Activated CD4-positive, alpha-beta T cell treated with anti-CD3 and anti-CD28 coated beads, Interleukin-10, Interleukin-2, amounts not matched to agents 100 ng/mL and 50 ng/mL, durations not matched to agents 16 hours and 8 hours (primary cell): ENCODE data around the gene GNB1.
A peak's percentile ranks its signal among the peaks of the same experiment; 100 is the strongest.

Experiments used
- DNase-seq: peaks from one replicate; pipeline ENCODE4 v3.0.0-alpha.2; 2020

The GNB1 gene

DNA sequence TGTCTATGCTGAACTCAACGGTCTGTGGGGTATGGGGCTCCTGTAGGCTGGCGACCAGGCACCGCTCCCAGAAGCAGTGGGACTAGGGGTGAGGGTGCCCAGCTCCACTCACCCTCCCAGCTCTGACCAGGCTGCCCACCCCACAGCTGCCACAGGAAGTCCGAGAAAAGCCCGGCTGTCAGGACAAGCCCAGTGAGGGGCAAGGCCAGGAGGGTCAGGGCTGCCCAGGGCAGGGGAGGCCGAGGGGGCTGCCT lies 31.7 kb upstream of the GNB1 start:
- no peak for DNase-seq

DNA sequence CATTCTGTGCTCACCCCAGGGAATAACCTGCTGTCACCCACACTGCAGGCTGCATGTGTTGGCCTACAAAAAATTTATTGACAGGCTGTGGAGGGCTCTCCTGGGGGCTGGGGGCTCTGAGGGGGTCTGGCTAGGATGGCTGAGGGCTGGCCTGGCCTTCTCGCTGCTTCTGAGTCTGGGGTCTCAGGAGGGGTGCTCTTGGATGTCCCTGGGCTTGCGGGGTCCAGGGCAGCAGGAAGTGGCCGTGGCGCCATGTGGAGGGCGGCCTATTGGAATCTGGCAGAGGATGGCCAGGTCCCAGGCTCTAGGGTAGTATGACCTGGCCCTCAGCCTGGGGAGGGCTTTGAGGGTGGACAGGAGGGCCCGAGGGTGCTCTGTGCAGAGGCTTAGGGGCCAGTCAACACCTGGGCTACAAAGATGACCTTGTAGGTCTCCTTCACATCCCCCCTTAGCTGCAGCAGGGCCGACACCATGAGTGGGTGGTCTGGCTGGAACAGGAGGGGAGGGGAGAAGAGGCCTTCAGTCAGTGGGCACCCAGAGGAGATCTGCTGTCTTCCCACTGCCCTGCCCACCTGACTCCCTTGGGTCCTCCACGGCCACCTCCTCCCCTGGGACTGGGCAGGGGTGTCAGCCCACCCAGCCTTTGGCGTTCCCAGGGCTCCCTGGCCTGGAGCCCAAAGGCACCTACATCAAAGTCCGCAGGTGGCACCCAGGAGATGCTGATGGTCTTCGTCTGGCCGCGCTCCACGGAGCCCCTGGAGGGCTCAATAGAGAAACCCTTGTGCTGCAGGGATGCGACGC lies 31.2 kb upstream of the GNB1 start:
- DNase-seq: no peak

DNA sequence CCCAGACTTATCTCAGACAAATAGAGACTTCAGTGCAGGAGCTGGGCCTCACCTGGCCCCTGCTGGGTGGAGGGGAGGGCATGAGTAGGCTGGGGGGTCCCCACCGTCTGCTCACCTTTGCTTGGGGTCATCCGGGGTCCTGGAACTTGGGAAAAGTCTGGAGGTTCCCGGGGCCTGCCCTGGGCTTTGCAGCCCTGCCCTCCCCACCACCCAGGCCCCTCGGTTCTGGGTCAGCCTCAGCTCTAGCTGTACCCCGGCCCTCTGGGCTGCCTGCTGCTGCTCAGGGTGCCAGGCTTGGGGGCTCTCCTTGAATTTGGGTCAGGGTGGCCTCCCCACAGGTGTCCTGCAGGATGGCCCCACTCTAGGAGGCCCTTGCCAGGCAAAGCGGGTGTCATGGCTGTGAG lies 30.6 kb upstream of the GNB1 start:
- DNase-seq: no peak

DNA sequence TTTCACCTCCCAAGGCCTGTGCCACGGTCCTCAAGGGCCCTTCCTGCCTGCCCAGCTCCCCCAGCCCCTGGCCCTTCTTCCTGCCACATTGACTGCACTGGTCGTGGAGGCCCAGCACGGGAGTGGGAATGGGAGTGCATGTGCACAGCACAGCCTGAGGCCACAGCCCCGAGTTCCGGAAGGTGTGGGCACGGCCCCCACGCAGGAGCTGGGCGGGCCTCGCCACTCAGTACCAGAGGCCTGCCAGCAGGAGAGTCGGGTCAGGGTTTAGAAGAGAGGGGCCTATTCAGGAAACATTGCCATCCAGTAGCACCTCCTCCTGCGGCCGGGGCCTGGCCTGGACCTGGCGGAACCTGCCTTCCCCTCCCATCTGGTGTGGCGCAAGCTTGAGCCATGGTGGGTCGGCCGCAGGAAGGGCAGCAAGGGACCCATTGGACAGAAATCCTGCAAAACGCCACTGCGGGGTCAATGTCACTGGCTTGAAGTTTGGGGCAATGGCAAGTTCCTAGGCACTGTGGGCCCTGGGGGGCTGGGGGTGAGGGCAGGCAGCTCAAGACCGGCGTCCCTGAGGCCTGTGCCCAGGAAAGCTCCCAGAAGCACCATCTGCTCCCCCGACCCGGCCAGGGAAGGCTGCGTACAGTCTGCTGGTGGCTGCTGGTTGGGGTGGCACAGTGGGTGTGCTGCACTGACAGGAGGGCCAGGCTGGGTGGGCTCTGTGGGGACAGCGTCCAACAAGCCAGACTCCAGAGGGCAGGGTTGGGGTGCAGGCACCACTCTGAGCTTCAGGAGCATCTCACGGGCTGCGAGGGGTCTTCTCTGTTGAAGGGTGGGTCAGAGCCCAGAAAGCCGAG lies 29.9 kb upstream of the GNB1 start:
- no peak for DNase-seq

DNA sequence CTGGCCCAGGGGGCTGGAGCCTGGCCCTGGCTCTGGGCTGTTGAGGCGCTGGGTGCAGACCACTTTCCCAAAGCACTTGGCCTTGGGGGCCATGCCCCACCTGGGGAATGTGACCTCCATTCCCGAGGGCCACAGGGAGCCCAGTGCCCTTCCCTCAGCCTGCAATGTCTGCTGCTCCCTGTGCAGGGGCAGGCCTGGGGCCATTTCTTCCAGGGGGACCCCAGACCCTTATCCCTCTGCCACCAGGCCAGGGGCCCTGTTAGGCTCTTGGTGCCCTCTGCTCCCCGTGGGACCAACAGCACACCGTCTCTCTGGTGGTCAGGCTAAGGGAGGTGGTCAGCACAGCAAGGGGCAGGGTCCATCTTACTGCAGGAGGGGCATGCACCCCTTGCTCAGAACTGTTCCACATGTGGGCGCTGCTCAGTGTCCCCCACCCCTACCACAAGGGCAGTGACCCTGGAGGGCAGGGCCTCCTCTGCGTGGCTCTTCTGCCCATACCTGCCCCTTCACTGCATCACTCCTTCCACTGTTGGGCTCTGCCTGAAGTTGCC lies 29.2 kb upstream of the GNB1 start:
- DNase-seq: no peak

DNA sequence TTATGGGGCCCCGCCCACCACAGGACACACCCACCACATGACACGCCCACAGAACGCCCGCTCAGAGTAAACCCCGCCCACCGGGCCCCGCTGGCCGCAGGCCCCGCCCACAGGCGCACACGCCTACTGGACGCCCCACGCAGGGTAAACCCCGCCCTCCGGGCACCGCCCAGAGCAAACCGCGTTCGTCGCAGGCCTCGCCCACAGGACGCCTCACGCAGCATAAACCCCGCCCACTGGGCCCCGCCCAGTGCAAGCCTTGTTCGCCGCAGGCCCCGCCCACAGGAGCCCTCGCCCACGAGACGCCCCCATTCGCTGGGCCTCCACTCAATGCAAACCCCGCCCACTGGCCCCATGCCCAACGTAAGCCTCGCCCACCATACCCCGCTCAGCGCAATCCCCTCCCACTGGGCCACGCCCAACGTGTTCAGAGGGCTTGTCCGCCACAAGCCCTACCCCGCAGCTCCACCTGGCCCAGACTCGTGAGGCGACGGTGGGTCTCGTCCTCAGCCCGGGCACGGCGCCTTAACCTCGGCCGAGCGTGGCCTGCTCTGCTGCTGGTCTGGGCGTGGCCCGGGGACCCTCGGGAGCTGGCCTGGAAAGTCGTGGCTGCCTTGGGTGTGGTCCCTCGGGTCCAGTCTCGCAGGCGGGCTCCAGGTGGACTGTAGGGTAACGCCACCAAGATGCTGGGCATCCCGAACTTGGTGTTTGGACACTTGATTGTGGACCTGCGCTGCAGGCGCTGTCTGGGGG lies 28.6 kb upstream of the GNB1 start:
- DNase-seq: peak; percentile 100

DNA sequence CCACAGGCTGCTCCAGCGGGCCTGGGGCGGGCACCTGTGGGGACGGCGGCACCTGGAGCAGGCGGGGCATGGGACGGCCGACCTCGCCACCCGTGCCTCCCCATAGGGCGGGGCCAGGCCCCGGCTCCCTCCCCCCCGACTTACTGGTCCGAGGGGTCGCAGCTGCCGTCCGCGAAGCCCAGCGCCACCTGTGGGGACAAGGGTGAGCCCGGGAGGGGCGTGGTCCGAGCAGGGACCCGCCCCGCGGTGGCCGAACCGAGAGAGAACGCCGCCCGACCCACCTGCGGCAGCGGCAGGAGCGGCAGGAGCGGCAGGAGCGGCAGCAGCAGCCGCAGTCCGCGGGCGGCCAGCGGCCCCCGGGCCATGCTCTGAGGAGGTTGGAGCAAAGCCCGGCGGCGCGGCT lies 28.0 kb upstream of the GNB1 start, which contains the start of gene TMEM52:
TSS of gene TMEM52 (minus strand) at position 379 of the 403 bp plus-strand sequence. CDS start at position 365, 14 bp downstream.
- no peak for DNase-seq

DNA sequence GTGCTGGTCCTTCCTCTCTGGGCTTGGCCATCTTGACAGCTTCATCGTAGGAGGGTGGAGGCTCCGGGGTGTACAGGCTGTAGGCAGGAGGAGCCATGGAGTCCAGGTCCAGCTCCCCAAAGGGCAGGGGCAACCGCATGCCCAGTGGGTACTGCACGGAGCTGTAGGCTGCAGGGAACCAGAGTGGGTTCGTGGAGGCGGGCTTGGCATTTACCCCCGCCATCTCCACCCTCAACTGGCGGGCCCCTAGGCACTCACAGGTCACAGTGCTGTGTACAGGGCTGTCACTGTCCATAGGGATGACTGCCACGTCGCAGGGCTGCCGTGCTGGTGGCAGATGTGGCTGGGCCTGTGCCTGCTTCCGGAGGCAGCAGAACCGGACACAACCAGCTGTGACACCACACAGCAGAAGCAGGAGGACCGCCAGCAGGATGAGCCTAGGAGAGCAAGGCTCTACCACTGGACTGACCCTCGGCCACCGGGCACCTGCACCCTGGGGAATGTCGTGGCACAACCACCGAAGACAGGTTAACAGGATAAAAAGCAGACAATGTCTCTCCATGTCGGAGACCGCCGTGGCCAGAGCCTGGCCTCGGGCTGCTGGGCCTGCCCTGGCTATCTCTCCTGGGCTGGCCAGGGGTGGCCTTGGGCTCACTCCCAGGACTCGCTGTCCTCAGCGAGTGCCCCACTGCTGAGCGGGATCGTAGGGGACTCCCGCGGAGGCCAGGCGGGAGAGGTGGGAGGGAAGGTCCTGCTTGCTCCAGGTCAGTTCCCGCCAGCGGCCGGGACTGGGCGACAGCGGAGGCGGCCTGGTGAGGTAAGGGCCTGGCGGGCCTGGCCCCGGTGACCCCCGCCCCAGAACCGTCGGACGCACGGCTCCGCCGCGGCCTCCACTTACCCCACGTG lies 27.4 kb upstream of the GNB1 start:
- no peak for DNase-seq

DNA sequence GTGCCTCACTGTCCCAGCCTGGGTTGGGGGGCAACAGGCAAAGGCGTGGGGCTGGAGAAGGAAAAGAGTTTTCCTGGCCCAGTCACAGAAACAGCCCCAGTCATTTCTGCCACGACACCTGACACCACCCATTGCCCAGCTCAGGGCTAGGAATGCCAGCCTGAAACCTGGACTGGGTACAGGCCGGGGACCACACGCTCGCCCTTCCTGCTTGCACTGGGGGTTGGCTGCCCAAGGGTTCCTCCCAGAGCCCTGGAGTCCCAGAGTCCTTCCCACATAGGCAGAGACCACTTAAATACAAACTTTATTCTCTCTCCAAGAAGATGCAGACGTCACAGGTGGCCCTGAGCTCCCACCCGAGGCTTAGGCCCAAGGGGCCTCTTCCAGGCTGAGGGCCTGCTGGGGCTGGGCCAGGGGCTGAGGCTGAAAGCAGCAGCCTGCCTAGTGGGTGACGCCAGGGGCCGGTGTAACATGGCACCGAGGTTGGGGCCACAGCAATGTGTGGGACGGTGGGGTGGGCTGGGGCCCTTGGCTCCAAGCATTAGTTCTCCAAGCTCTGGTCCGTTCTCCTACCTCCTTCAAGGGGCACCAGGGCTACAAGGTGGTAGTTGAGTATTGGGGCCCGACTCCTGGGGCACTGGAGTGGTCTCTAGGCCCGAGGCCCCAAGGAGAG lies 26.6 kb upstream of the GNB1 start:
- DNase-seq: no peak

DNA sequence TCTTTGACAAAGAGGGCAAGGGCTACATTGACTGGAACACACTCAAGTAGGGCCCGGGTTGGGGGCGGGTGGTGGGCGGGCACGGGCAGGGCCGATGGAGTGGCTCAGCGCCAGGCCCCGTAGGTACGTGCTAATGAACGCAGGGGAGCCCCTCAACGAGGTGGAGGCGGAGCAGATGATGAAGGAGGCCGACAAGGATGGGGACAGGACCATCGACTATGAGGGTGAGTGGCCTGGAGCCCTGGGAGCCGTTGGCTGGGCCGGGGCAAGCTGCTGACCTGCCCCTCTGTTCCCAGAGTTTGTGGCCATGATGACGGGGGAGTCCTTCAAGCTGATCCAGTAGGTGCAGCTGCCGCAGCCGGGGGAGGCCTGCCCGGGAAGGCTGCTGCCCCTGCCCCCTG lies 26.0 kb upstream of the GNB1 start:
- DNase-seq: no peak

DNA sequence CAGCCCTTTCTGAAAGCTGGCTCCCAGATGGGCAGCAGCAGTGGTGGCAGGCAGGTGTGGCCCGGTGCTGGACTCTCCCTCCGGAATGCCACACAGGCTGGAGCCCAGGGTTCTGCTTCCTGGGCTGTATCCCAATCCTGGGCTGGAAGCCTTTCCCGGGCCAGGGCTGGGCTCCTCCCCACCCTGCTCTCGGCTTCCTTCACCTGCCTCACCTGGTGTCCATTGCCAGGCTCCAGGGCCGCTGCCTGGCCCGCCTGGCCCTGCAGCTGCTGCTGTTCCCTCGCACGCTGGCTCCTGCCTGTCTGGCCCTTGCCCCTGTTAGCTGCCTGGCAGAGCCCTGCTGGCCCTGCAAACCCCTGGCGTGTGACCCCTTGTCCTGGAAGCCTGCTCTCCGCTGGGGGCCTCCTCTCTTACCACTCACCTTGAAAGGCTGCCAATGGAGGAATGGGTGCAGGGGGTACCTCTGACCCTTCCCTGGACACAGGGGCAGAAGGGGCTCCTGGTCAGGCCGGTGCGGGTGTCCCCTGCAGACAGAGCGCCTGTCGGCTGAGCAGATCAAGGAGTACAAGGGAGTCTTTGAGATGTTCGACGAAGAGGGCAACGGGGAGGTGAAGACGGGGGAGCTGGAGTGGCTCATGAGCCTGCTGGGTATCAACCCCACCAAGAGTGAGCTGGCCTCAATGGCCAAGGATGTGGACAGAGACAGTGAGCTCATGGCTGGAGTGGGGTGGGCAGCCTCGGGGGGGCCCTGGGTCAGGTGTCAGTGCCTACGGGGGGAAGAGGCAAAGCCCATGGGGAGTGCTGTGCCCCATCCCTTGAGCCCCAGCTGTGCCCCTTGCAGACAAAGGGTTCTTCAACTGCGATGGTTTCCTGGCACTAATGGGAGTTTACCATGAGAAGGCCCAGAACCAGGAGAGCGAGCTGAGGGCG lies 25.3 kb upstream of the GNB1 start:
- DNase-seq: no peak

DNA sequence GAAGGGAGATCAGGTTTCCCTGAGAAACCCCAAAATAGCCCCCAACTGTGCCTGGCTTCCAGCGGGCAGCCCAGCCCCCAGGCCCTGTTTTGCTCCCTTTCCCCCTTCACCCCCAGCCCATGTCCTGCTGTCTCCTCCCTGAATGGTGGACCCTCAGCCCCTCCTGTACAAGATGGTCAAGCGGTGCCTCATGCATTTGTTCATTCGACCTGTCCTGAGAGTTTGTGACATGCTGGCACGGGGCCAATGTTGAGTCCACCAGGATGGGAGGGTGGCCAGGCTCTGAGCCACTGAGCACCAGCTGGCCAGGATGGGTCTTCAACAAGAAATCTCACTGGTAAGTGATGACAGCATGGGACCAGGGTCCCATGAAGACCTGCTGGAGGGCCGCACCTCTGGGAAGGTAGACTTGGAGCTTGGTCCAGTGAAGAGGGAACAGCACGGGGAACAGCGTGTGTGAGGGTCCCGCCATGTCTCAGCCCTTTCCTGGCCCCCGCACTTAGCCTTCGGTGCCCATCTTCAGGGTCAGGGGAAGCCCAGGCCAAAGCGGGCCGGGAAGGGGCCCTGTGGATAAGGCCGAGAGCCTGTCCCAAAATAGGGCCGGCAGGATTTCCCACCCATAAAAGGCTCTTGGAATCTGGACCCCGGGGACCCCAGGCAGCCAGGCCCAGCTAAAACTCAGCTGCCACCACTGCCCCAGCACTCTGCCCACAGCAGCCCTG lies 24.2 kb upstream of the GNB1 start, which contains the start of gene CALML6:
TSS of gene CALML6 (plus strand) at position 290 of the 722 bp plus-strand sequence. CDS start at position 311, 21 bp downstream.
- DNase-seq: no peak

DNA sequence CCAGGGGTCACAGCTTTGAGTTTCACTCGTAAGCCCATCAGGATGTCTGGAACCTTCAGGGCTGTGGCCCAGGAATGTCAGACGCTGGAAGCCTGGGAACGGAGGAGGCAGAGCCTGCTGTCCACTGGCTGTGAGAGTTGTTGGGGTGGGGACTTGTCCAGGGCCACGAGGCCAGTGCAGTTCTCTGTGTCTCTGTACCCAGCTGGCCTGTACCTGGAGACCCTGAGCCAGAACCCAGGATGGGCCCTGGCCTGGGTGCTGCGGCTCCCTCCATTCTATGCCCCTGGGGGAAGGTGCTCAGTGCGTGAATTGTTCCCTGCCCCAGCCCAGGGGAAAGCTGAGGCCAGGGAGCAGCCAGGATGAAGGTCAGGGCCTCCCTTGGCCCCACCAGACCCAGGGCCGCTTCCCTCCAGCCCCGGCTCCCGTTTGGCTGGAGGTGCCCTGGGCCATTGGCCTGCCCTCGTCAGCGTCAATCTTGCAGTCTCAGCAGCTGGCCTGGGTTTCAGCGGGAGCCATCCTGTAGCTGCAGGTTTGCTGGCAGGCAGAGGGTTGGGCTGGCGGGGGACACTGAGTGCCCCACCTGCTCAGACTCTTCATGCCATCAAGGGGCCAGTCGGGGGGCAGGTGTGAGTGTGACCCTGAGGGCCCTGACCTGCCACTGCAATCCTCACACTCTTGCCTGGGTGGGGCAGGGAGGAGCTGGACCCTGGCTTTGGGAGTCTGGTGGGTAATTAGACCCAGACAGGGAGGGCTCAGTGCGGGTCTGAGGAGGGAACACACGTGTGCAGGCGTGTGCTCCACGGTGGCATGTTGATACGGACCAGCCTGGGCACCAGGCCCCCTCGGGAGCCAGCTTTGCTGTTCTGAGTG lies 23.4 kb upstream of the GNB1 start:
- DNase-seq: no peak

DNA sequence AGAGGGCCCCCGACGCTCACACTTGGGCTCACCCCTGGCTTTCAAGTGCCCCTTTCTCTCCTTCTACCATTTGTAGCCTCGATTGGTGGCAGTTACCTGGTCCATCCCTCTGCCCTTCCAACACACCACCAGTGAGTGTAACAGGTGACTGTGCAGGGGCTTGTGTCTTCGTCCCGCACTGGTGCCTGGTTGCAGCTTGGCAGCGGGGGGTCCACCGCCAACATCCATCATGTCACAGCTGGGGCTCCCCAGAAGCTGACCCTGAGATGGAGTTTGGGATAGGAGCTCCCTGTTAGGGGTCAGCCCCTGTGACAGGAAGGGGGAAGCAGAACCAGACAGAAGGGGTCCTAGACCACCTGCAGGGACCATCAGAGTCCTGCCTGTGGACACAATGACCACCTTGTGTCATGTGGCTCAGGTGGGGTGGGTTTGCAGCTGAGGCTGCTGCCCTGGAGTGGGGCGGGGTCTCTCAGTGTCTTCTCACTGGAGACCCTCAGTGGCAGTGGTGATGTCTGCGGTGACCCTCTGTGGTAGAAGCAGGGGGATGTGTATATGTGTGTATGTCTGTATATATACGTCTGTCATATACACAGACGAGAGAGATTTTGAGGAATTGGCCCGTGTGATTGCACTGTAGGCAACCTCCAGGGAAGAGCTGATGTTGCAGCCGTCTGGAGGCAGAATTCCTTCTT lies 20.6 kb upstream of the GNB1 start:
- DNase-seq: no peak

DNA sequence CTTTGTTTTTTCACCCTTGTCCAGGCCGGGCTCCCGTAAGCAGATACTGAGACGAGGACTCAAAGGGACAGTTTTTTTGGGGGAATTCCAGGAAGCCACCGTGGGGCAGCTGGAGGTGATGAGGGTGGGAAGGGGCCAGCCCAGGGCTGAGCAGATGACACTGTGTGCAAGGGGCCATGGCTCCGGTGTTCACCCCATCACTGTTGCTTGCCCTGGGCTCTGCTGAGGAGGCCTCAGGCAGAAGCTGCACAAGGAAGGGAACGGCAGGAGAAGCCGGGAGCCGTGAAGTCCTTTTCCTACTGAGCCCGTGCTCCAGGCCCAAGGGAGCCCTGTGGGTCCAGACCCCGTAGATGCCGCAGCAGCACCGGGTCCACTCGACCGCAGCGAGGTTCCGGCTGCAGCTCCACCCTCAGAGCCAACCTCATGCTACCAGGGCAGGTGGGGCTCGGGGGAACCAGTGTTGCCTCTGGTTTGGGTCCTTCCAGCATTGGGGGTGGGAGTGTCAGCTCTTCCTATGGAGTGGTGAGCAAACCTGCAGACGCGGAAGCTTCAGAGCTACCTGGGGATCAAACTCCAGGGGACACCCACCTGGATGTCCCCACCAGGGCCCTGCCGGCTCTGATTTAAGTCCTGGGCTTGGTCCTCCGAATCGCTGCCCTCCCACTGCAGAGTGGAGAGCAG lies 19.9 kb upstream of the GNB1 start:
- no peak for DNase-seq

DNA sequence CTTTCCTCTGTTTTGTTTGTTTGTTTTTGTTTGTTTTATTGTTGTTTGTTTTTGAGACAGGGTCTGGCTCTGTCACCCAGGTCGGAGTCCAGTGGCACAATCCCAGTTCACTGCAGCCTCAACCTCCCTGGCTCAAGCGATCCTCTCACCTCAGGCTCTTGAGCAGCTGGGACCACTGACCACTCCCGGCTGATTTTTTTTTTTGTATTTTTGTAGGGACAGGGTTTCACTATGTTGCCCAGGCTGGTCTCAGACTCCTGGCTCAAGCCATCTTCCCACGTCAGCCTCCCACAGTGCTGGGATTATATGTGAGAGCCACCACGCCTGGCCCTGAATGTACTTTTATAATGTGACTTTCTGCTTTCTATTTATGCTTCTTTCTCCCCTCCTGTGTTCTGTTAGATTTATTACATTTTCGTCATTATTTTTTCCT lies 19.2 kb upstream of the GNB1 start:
- no peak for DNase-seq

DNA sequence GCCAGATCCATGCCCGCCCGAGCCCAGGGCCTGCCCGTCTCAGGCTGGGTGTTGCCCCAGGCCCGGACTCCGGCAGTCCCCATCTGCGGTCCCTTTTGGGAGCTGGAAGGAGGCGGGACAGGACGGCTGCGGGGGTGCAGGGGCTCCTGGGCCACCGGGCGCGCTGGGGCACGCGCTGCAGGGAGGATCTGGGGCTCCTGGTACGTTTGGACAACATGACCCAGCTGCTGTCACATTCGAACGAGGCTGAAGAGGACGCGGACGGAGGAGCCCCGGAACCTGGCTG lies 17.6 kb upstream of the GNB1 start:
- no peak for DNase-seq
